ENCODE data around the gene RASEF. TPM values are rescaled to one million over a fixed set of nuclear protein-coding genes. Genes with fewer than 3 reads are reported as not detected.

RASEF gene
- total and polyA plus RNA-seq, 2 of the 4 experiments (the other 2 are of a cell fraction), result under 0.01 to 0.05 TPM

GRCh38 chr9:83071626-83072025, 8.7 kb upstream of the RASEF start:
- Histone ChIP-seq H2BK20ac (ENCODE audit: low read depth, low read length) (no peak overlapping the region), H4K20me1 (ENCODE audit: insufficient read depth, low read length) (no peaks in the 10 kb centered on the region), H3K4me3 (ENCODE audit: insufficient read depth, low read depth, low read length) (no peak overlapping the region), H2BK15ac (ENCODE audit: low read depth, low read length) (no peak overlapping the region), H2AFZ (replicated peaks; ENCODE audit: low read length, poor library complexity) (no peak overlapping the region), H3K56ac (ENCODE audit: extremely low read depth, insufficient read depth, low read length) (no peak overlapping the region), H3K9ac (ENCODE audit: low read depth, low read length) (no peak overlapping the region), H2BK5ac (ENCODE audit: low read depth, low read length, poor library complexity, severe bottlenecking) (no peak overlapping the region), H3K18ac (ENCODE audit: low read depth, low read length) (no peak overlapping the region), H4K91ac (ENCODE audit: insufficient read depth, low read depth, low read length) (no peak overlapping the region), H3K27me3 (ENCODE audit: control insufficient read depth, insufficient read depth, low read length) (no peaks in the 10 kb centered on the region), H4K5ac (ENCODE audit: low read depth, low read length) (no peak overlapping the region), H3K4me1 (ENCODE audit: control insufficient read depth, insufficient read depth, low read length) (no peaks in the 10 kb centered on the region), H2AK9ac (replicated peaks; ENCODE audit: low read depth, low read length, poor library complexity) (no peak overlapping the region), H3K9me3 (ENCODE audit: control insufficient read depth, insufficient read depth, low read length) (no peaks in the 10 kb centered on the region), H3K4me2 (ENCODE audit: low read depth, low read length) (no peak overlapping the region), H3K36me3 (ENCODE audit: control insufficient read depth, insufficient read depth, low read length) (no peaks in the 10 kb centered on the region), H3K14ac (replicated peaks; ENCODE audit: low read depth, low read length) (no peak overlapping the region), H2AK5ac (ENCODE audit: low read depth, low read length) (no peak overlapping the region), H3K27ac (ENCODE audit: insufficient read depth, low read length) (no peak overlapping the region), H3K4ac (ENCODE audit: low read depth, low read length) (no peak overlapping the region), H4K8ac (ENCODE audit: low read depth in 2 of 2, low read length in 2 of 2) (no peak overlapping the region), H2BK120ac (ENCODE audit: low read depth, low read length) (no peak overlapping the region), H3K79me1 (ENCODE audit: low read depth in 1 of 2, low read length in 2 of 2) (no peaks in the 10 kb centered on the region), H3K23ac (ENCODE audit: low read depth, low read length) (no peak overlapping the region), H3K9me1 (ENCODE audit: insufficient read depth, low read length) (no peaks in the 10 kb centered on the region)
- WGBS, 2 experiments (ENCODE audit: extremely low coverage in 2 of 2, insufficient read length in 1 of 2), result no CpG with 5 or more reads among the region's 2 CpGs
- intact Hi-C loops (cut with micrococcal nuclease), result no loop called here
- no TSS peak for BruUV-seq (replicated peaks)
- TF ChIP-seq, protein P1, sequence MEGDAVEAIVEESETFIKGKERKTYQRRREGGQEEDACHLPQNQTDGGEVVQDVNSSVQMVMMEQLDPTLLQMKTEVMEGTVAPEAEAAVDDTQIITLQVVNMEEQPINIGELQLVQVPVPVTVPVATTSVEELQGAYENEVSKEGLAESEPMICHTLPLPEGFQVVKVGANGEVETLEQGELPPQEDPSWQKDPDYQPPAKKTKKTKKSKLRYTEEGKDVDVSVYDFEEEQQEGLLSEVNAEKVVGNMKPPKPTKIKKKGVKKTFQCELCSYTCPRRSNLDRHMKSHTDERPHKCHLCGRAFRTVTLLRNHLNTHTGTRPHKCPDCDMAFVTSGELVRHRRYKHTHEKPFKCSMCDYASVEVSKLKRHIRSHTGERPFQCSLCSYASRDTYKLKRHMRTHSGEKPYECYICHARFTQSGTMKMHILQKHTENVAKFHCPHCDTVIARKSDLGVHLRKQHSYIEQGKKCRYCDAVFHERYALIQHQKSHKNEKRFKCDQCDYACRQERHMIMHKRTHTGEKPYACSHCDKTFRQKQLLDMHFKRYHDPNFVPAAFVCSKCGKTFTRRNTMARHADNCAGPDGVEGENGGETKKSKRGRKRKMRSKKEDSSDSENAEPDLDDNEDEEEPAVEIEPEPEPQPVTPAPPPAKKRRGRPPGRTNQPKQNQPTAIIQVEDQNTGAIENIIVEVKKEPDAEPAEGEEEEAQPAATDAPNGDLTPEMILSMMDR (conservative IDR thresholded peaks at IDR 0.05; ENCODE audit: low read depth, low read length), result no peak
- TF ChIP-seq POLR2A (IDR thresholded peaks at IDR 0.05; ENCODE audit: low read depth, low read length), result no peak
- no peak for DNase-seq
- CTCF ChIA-PET, result no interaction called here
- POLR2A ChIA-PET (ENCODE audit: unreplicated experiment), result no interaction called here
- dilution Hi-C loops (cut with HindIII; ENCODE audit: low sequenced_read_pairs, unreplicated experiment), result no loop called here
- ATAC-seq (ENCODE audit: low read depth), result no peak
- in situ Hi-C loops (cut with MboI; ENCODE audit: low sequenced_read_pairs), result no loop called here
